Measurements from ENCODE around the gene SINHCAF. TPM values are rescaled to one million over a fixed set of nuclear protein-coding genes. Genes with fewer than 3 reads are reported as not detected.
"Not testable (repeated sequence)": the region's sequence is repeated elsewhere in the genome, so short reads cannot be mapped to it uniquely, and the experiment has no call there.

SINHCAF gene
- polyA plus RNA-seq (74.9 and 80.5 TPM in 2 replicates), polyA minus RNA-seq (59.4 and 68.1 TPM in 2 replicates)

GRCh38 chr12:31325877-31326631, at the start of gene SINHCAF:
Gene SINHCAF (minus strand): TSS chr12:31326150. CDS start chr12:31298204, 27,946 bp downstream.
- no peaks in the 10 kb centered on the region for H4K20me1 ChIP-seq (ENCODE audit: insufficient read depth)
- no peaks in the 10 kb centered on the region for H3K27me3 ChIP-seq (ENCODE audit: insufficient read depth, low read depth, low read length)
- peak within 1 kb of the TSS; percentile 83 for H3K27ac ChIP-seq (ENCODE audit: low read length)
- H3K9ac ChIP-seq (ENCODE audit: low read length): peak within 1 kb of the TSS; percentile 81
- H3F3A ChIP-seq (ENCODE audit: insufficient read depth, low read length, poor library complexity, severe bottlenecking): peaks cover 8% of the 10 kb centered on the region
- peak within 1 kb of the TSS; percentile 85 for H3K4me2 ChIP-seq (ENCODE audit: low read length)
- TF ChIP-seq RAD21 (conservative IDR thresholded peaks at IDR 0.05) (peak; percentile 7), REST (IDR thresholded peaks at IDR 0.05; ENCODE audit: borderline replicate concordance) (peak; percentile 85), TAF1 (IDR thresholded peaks at IDR 0.05; ENCODE audit: low read depth) (peak; percentile 97), SMC3 (conservative IDR thresholded peaks at IDR 0.05; ENCODE audit: poor library complexity) (no peak), EZH2 (IDR thresholded peaks at IDR 0.05; ENCODE audit: borderline replicate concordance, insufficient read depth, low read length, poor library complexity, severe bottlenecking) (no peak), MXI1 (conservative IDR thresholded peaks at IDR 0.05; ENCODE audit: poor library complexity, severe bottlenecking) (no peak), CTCF (IDR thresholded peaks at IDR 0.05; ENCODE audit: poor library complexity, severe bottlenecking) (no peak), EP300 (conservative IDR thresholded peaks at IDR 0.05; ENCODE audit: poor library complexity, severe bottlenecking) (peak; percentile 75), POLR2AphosphoS5 (IDR thresholded peaks at IDR 0.05) (peak; percentile 87)
- H3K79me2 ChIP-seq (replicated peaks; ENCODE audit: insufficient read depth, low read length): peaks cover 29% of the 10 kb centered on the region
- H3K4me3 ChIP-seq (ENCODE audit: low read length): peak within 1 kb of the TSS; percentile 90
- no peaks in the 10 kb centered on the region for H3K36me3 ChIP-seq (ENCODE audit: insufficient read depth, low read length)
- peak within 1 kb of the TSS; percentile 81 for H2AFZ ChIP-seq (ENCODE audit: low read depth, low read length)
- no peaks in the 10 kb centered on the region for H3K9me2 ChIP-seq (ENCODE audit: insufficient read depth, low read length)
- no peaks in the 10 kb centered on the region for H3K9me3 ChIP-seq (ENCODE audit: low read length)

- H3K36me3 ChIP-seq (ENCODE audit: insufficient read depth, low read length); H3K4me2 ChIP-seq (ENCODE audit: low read length); H3K27ac ChIP-seq (ENCODE audit: low read length); H3F3A ChIP-seq (ENCODE audit: insufficient read depth, low read length, poor library complexity, severe bottlenecking); H3K79me2 ChIP-seq (replicated peaks; ENCODE audit: insufficient read depth, low read length); H3K27me3 ChIP-seq (ENCODE audit: insufficient read depth, low read depth, low read length); H4K20me1 ChIP-seq (ENCODE audit: insufficient read depth); H3K9ac ChIP-seq (ENCODE audit: low read length); H3K4me3 ChIP-seq (ENCODE audit: low read length); H3K9me2 ChIP-seq (ENCODE audit: insufficient read depth, low read length); H2AFZ ChIP-seq (ENCODE audit: low read depth, low read length); H3K9me3 ChIP-seq (ENCODE audit: low read length): not testable (repeated sequence)
Measured at GRCh38 chr12:31375422-31375821, 49.5 kb upstream of the SINHCAF start.

All from neural cell (in vitro differentiated cells).